GM21528 (cell line): ENCODE measurements around the gene GARS1.
"Not testable (repeated sequence)": the region's sequence is repeated elsewhere in the genome, so short reads cannot be mapped to it uniquely, and the experiment has no call there.

Source experiments
- ATAC-seq: cut with Tn5 transposase; IDR thresholded peaks from one replicate; pipeline ENCODE4 v1.9.1; 2021; ENCODE audit warnings: mild to moderate bottlenecking, moderate library complexity; ENCODE audit not compliant: unreplicated experiment, low FRiP score

Gene GARS1

DNA sequence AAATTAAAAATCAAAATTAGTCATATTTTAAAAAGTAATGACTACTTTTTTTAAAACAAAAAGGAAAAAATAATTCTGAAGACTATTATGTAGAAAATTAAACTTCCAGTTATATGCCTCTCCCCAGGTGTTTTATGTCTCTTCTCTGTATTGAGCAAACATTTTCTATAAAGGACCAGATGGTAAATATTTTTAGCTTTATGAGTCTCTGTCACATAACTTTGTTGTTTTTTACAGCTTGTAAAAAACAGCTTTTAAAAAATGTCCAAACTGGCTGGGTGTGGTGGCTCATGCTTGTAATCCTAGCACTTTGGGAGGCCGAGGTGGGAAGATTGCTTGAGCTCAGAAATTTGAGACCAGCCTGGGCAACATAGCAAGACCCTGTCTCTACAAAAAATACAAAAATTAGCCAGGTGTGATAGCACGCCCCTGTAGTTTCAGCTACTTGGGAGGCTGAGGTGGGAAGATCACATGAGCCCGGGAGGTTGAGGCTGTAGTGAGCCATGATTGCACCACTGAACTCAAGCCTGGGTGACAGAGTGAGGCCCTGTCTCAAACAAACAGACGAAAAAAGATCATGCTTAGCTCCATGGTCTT lies 23.5 kb downstream of the GARS1 start:
- no peak for ATAC-seq

DNA sequence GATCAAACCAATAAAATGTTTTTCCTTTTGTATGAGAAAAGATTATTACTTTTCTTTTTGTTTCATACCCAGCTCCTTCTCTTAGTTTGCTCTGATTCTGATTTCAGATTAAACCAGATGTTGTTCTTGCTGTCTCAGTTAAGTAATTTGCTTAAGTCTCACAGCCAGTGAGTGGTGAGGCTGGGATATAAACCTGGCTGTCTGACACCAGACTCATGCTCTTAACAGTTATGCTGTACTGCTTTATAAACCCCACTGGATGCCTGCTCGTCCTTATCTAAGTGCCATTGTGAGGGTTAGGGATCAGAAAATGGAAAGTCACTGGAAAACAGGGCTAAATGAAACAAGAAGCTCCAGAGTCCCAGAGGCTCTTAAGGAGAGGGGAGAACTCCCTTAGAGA lies 24.3 kb downstream of the GARS1 start:
- ATAC-seq, result no peak

DNA sequence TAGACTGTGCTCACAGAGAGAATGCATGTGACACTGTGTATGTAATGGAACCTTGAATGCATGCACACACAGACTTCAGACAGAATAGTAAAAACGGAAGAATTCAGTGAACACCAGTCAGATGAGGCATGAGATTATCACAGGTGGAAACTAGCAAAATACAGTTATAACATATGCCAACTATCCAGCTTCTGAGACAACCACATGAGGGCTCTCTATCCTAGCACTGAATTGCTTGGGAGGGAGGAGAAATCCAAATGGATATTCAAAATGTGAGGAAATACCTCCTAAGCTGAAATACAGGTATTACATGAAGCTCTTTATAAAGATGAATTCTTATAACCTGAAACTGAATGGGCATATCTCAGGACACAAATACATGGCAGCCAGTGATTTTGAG lies 30.6 kb downstream of the GARS1 start:
- ATAC-seq, result no peak

DNA sequence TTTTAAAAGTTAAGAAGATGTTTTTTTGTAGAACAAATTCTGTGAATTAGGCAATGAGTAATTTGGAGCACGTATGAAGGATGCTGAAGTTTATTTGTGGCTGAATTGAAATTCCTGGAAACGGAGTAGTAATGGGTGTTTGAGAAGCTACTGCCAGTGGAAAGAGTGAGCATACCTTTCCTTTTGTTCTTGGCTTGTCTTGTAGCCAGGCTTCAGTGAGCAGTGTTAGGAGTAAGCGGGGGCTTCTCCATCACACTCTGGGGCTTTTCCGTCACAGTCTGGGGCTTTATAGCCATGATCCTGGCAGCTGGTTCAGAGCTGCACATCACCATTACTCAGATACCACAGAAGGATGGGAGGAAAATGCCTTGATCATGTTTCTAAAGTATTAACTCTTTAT lies 32.3 kb downstream of the GARS1 start:
- no peak for ATAC-seq

DNA sequence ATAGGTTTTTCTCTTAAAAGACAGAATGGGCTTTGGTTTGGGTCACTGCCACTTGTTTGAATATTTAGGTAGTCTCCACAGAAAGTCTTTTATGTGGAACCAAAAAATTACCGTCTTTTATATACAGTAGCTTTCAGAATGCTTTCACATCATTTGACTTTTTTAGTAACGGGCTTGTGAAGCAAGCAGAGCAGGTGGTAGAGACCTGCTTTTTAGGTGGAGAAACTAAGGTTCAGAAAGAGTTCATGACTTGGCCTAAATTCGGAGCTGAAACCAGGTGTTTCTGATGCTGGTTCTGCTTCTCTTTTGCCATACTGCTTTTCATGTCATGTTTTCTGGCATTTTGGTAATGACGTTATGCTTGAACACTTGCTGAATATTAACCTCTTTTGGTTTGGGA lies 36.3 kb downstream of the GARS1 start:
- ATAC-seq, result no peak

DNA sequence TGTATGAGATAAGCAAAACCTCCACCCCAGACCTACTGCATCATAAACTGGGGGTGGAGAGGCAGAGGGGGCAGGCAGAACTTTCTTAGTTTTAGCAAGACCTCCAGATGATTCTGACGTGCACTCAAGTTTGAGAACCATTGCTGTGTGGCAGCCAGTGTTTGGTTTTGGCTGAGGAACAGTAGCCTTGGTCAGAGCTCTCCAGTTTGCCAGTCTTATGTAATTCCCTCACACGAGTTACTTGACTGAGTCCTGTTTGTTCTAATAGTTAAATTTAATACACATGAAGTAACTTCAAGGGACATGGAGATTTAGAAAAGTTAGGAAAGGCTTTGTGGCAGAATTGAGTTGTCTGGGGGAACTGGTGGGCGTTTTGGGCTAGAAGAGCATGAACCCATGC lies 38.5 kb downstream of the GARS1 start:
- ATAC-seq, result no peak

DNA sequence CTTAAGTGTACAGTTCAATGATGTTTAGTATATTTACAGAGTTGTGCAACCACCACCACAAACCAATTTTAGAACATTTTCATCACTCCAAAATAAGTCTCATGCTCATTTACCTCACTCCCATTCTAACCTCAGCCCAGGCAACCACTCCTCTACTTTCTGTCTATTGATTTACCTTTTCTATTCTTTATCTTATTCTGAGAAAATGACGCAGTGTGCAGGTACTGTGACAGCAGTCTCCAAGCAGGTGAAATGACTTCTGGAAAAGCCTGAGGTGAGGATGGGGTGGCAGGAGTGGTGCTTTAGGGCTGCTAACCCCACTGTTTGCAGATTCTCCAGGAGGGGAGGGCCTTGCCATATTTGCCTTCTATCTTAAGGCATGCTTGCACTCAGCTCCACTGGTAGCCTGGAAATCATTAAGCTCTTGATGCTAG lies 39.5 kb downstream of the GARS1 start:
- ATAC-seq, result no peak

DNA sequence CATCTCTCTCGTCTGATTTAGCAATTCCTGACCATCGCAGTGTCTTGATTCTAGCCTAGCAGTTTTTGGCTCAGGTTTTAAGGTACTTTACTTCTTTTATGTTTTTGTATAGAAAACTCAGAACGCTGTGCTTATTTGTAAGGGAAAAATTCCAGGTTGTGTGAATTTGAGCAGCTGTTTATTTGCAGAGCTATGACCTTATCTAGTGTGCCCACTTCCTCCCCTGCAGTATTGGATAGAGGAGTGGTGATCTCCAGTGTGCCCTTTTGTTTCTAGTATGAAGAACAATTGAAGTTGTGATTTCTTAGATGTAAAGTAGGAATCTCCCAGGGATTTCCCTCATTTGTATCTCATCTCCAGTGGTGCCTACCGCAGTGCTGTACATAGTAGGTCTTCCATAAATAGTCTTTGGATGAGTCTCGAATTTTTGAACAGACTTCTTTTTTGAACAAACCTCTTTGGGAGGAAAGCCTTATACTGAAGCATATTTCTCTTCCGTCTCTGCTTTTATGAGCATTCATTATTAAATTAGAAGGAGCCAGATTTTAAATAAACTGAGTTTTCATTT lies 40.0 kb downstream of the GARS1 start:
- no peak for ATAC-seq

DNA sequence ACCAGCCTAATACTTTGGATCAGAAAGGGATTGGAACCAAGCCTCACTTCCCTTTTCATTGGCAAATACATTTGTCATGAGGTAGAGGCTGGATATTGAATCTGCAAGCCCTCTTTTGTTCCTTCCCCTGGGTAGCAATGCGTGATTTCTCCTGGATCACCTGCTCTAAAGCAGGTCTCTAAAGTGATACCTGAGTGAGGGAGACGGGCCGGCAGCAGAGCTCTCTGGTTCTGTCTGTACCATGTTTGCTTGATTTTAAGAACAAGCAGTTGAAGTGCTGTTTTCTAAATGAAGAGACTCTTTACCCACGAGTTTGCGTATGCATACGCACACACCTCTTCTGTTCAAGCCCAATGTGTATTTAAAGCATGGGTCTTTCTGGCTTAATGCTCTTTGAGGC lies 41.1 kb downstream of the GARS1 start:
- ATAC-seq, result no peak

DNA sequence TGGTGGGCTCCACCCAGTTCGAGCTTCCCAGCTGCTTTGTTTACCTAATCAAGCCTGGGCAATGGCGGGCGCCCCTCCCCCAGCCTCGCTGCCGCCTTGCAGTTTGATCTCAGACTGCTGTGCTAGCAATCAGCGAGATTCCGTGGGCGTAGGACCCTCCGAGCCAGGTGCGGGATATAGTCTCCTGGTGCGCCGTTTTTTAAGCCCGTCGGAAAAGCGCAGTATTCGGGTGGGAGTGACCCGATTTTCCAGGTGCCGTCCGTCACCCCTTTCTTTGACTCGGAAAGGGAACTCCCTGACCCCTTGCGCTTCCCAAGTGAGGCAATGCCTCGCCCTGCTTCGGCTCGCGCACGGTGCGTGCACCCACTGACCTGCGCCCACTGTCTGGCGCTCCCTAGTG lies 47.6 kb downstream of the GARS1 start:
- ATAC-seq, result not testable (repeated sequence)

DNA sequence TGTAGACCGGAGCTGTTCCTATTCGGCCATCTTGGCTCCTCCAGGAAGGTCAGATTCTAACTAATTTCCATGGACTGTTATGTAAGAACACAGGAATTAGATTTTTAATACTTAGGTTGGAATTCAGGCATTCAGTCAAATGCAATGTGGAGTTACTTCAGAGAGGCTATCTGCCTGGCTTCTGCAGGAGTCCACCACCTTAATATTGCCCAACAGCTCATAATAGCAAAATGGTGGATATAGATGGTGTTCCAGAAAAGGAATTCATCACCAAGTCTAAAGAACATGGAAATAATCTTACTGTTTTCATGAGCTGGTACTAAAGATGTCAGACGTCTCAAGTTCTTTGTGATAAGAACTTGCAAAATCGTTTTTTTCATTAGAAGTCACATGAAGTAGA lies 48.1 kb downstream of the GARS1 start:
- ATAC-seq, result no peak

DNA sequence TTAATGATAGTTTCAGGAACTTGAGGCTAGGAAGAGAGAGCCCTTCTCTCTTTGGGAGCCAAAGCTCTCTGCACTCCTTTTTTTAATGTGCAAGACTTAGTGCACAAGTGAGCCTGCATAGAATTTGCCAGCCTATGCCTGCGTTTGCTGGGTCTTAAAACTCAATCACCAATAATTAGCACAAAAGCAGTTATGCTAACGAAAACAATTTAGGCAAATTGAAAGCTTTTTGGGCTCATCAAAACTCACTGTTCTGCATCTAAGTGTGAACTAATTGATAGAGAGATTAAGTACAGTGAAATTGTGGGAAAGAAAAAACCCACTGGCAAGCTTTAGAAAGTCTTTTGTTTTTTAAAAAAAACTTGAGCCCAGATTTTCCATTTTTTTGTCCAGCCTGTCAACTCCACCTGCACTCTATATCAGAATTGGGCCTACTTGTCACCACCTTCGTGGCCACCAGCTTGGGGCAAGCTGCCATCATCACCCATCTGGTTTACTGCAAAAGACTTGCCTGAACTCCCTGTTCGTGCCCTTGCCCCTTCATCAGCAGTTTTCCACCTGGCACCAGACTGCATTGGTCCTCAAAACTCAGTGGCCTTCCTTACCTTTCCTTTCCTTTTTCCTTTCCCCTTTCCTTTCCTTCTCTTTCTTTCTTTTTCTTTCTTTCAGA lies 49.7 kb downstream of the GARS1 start:
- ATAC-seq, result no peak

DNA sequence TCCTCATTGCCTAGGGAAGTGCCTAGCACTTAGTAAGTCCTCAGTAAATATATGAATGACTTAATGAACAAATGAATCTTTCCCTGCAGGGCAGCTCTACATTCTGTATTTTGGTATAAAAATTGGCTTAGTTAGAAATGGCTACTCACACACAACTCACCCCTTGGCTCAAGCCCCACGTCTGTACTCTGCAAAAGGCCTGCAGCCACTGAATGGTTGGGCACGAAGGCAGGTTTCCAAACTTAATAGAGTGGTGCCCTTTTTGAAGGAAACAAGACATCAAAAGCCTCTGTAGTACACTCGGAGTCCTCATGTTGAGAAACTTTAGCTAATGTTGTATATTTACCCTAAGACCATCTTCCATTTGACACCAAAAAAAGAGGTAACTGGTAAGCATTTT lies 51.0 kb downstream of the GARS1 start:
- ATAC-seq, result no peak

DNA sequence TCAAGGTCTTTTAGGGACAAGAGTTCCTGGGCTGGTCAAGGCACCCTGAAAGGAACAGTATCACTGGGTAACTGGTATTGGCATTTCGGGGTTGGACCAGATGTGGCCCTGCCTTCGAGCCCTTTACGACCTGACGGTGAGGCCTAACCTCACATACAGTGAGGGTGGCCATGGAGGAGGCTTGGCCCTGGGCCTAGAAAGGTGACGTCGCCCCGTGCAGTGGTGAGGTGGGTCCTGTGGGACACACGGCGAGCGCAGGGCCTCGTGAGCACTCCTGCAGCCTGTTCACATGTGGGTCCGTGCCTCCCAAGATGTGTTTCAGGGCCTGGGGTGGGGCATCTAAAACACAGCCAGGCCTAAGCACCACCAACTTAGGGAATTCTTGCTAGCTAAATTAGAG lies 51.5 kb downstream of the GARS1 start:
- no peak for ATAC-seq

DNA sequence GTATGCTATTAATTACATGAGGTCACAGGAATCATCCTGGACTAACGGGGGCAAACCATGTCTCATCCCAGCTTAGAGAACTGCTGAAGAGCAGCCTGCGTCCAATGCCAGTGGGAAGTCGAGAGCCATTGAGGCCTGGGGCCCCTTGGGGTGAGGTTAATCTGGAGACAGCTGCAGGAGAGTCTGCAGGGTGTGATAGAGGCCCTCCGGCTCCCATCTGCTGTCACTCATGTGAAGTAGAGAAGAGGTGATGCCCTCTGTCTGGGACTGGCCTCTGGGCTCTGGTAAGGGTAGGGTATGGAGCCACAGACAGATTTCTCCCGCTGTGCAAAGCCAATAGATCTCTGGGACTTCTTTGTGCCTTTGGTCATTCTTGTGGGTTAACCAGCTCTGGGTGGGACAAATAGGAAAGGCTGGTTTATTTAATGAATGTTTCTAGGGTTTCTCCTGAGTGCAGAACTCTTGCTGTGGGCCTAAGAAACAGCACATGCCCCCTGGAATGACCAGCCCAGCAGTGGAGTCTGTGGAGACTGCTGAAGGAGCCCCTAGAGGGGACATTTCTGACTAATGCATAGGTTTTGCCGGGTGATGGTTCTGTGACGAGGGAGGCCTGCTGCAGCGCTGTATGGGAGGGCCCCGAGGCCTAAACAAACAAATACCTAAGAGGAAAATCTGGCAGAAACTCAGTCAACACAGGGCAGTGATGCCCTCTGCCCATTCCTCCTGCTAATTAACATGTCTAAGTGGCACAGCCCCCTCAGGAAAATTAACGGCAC lies 53.1 kb downstream of the GARS1 start:
- ATAC-seq, result no peak

DNA sequence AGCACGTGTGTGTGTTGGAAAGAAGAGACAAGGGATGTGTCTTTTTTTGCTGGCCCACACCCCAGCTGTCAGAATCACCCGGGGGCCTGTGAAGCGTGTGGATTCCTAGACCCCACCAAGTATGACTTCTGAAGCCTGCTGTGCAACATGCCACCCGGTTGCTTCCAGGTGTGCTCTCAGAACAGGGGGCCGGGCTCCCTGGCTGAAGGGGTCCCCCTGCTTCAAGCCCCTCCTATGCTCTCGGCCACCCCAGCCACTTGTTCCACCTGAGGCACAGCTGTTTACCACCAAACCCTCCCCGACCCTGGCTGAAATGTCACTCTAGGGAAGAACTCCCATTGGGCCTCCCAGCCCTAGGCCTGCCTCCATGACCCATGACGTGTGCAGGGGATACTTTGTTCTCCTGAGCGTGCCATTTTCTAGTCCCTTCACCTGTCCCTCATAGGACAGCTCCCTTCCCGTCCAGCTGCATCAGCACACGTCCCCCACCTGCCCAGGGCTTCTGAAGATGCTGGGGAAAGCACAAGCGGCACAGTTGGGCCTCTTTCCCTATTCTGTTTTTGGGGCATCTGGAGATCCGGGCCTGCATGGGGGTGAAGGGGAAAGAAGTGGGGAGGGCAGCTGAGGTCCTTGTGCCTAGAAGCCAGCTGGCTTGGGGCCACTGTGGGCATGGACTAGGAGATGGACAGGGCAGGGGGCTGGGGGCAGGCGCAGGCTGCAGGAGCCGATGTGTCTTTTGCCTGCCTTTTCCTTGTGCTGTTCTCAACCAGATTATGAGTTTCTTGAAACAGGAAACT lies 54.3 kb downstream of the GARS1 start:
- ATAC-seq, result no peak

DNA sequence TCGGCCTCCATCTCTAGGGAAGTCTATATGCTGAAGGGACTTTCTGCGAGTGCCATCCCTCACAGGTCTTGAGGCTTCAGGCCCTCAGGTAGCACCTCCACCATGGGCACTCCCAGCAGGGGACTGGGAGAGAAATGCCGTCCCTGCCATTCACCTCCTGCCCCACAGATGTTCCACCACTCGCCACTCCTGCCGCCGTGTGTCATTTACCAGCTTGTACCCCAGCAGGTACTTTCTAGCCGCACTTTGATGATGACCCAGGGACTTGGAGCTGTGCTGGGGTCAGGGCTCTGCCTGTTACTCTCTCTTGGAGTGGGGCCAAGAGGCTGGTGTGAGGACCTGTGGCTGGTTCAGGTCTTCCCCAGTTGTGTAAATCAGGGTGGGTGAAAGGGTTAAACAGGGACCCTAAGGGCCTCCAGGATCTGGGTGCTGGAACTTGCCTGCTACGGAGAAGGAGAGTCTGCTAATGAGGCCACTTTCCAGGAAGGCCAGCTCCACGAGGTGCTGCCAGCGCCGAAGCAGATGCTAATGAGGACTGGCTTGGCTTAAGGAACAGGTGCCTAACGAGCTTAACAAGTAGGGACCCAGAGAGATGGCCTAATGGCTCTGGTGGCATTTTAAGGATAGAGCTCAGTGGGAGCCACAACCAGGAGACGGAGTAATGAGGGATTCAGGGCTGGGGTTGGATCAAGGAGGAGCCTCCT lies 55.2 kb downstream of the GARS1 start:
- ATAC-seq, result no peak

DNA sequence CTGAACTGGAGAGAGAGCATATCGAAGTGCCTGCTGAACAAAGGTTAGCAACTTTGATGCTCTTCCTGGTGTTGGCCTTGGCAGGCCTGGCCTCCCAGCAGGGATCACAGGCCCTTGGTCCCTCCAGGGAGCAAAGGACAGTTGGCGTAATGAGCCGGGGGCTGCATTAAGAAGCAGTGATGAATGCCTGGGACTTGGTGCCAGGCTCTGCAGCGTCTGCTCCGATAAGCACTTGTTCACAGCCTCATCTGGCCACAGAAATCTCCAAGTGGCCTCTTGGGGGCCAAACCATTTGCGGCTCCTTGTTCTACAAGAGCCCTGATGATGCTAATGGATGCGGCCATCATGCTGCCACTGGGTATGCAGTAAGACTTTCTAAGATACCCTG lies 55.7 kb downstream of the GARS1 start:
- ATAC-seq, result no peak

DNA sequence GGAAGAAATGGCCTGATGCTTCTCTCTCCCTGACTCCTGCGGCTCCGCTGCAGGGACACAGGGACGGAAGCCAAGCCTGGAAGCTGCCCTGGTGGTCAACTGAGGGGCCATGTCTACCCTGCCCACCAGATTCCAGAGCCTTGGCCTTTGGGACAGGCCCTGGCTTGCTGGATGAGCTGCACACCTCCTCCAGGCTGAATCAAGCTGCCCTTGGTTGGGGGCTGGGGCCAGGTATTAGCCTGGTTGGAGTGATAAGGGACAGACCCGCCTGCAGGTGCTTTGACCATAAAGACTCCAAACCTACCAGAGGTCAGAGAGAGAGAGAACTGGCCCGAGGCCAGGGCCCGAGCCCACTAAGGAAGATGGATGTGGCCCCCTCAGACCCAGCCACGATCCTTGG lies 57.5 kb downstream of the GARS1 start:
- no peak for ATAC-seq
